GM12878 (cell line): ENCODE data around the gene CD101. TPM values are rescaled to one million over a fixed set of nuclear protein-coding genes. Genes with fewer than 3 reads are reported as not detected.

Experiments used
- ATAC-seq: fragments of 200-7000 bp; cut with Tn5 transposase; 3 replicates; pipeline ENCODE4 v1.9.1; 2020; ENCODE audit warnings: mild to moderate bottlenecking, moderate library complexity
- BruUV-seq: library from RNA; stranded (reverse); fragments of 400-500 nt; replicated peaks from 2 replicates; lab custom pipeline; 2021; lab: Mats Ljungman, UMichigan
- CTCF ChIA-PET: fragments of 300-600 bp; sonication (Branson Sonifier 250); formaldehyde crosslinking; extraction: SDS; loops from one replicate; lab custom pipeline; 2021; ENCODE audit warnings: inconsistent platforms; lab: Yijun Ruan, JAX
- POLR2A ChIA-PET: fragments of 350-600 bp; formaldehyde crosslinking; extraction: SDS; loops from one replicate; lab custom pipeline; 2021; ENCODE audit warnings: inconsistent platforms; lab: Charles Lee
- RAD21 ChIA-PET: fragments of 300-600 bp; sonication (Branson Sonifier 250); formaldehyde crosslinking; loops from one replicate; lab custom pipeline; 2023; ENCODE audit warnings: antibody characterized with exemption; ENCODE audit not compliant: unreplicated experiment; lab: Charles Lee
- SMC1A ChIA-PET: fragments of 300-600 bp; sonication (Branson Sonifier 250); formaldehyde crosslinking; loops from one replicate; lab custom pipeline; 2023; ENCODE audit not compliant: unreplicated experiment, uncharacterized antibody; lab: Charles Lee
- DNase-seq: peaks from one replicate; pipeline ENCODE4 v3.0.0-alpha.2; 2011; ENCODE audit warnings: low read depth, low spot score
- FAIRE-seq: peaks from 3 replicates; lab custom pipeline; 2011; peaks lifted over from hg19 to GRCh38; lab: Jason Lieb, UNC
- H2AFZ ChIP-seq: 2 replicates; pipeline ENCODE4 v1.6.0; 2011; ENCODE audit warnings: low read depth, low read length, control low read depth; ENCODE audit not compliant: control insufficient read depth
- H3K27ac ChIP-seq: 2 replicates; pipeline ENCODE4 v1.5.1; 2011; ENCODE audit warnings: control low read depth; ENCODE audit not compliant: control insufficient read depth, insufficient read depth
- H3K27me3 ChIP-seq, 2 experiments: replicated peaks in 1 of 2; 2 replicates each; pipeline versions ENCODE4 v1.6.0 to v1.6.1; 2011; ENCODE audit warnings: low read length in 1 of 2; ENCODE audit not compliant: control insufficient read depth in 2 of 2, insufficient read depth in 2 of 2
- H3K36me3 ChIP-seq, 2 experiments: 2 replicates each; pipeline ENCODE4 v1.5.1; 2011; ENCODE audit warnings: low read length in 1 of 2; ENCODE audit not compliant: control insufficient read depth in 2 of 2, insufficient read depth in 2 of 2
- H3K4me1 ChIP-seq: 2 replicates; pipeline ENCODE4 v1.6.1; 2011; ENCODE audit warnings: mild to moderate bottlenecking, low read length, moderate library complexity, mixed read lengths; ENCODE audit not compliant: control insufficient read depth, insufficient read depth
- H3K4me2 ChIP-seq: 2 replicates; pipeline ENCODE4 v1.6.0; 2011; ENCODE audit warnings: control low read depth; ENCODE audit not compliant: control insufficient read depth, insufficient read depth
- H3K4me3 ChIP-seq: fragments of 200-600 bp; sonication (generic); 2 replicates; pipeline ENCODE4 v1.5.1; 2016
- H3K79me2 ChIP-seq: 2 replicates; pipeline ENCODE4 v1.6.0; 2011; ENCODE audit warnings: low read length; ENCODE audit not compliant: control insufficient read depth, insufficient read depth
- H3K9ac ChIP-seq: 2 replicates; pipeline ENCODE4 v1.8.0; 2011; ENCODE audit warnings: low read length, control low read depth, mixed read lengths; ENCODE audit not compliant: control insufficient read depth, insufficient read depth
- H3K9me3 ChIP-seq: replicated peaks from 3 replicates; pipeline ENCODE4 v1.5.1; 2011; ENCODE audit warnings: mild to moderate bottlenecking, low read length; ENCODE audit not compliant: control insufficient read depth, insufficient read depth
- H4K20me1 ChIP-seq: 2 replicates; pipeline ENCODE4 v1.6.0; 2011; ENCODE audit not compliant: control insufficient read depth, insufficient read depth
- ASH2L ChIP-seq: fragments of 300-600, 200-600 bp; sonication (generic); IDR thresholded peaks from 2 replicates; pipeline ENCODE4 v1.6.1; 2017; ENCODE audit warnings: low read depth, mild to moderate bottlenecking, borderline replicate concordance
- ATF7 ChIP-seq: fragments of 450-650 bp; IDR thresholded peaks from 2 replicates; pipeline ENCODE4 v1.6.1; 2016; ENCODE audit warnings: low read depth, mild to moderate bottlenecking
- BMI1 ChIP-seq: fragments of 450-650 bp; IDR thresholded peaks from 2 replicates; pipeline ENCODE4 v1.6.1; 2016; ENCODE audit warnings: mild to moderate bottlenecking, moderate library complexity, borderline replicate concordance
- CTCF ChIP-seq, 3 experiments: IDR thresholded peaks in 2 of 3; conservative IDR thresholded peaks in 1 of 3; 2 replicates each; pipeline ENCODE4 v1.5.1; 2011; ENCODE audit warnings: low read depth in 3 of 3, low read length in 3 of 3, mild to moderate bottlenecking in 3 of 3, control low read depth in 2 of 3, moderate library complexity in 2 of 3, inconsistent platforms in 1 of 3, mixed read lengths in 1 of 3; ENCODE audit not compliant: control insufficient read depth in 2 of 3, insufficient read depth in 1 of 3; ENCODE audit errors: extremely low read depth in 1 of 3
- ETV6 ChIP-seq, 2 experiments: fragments of 450-650 bp in 1 of 2; IDR thresholded peaks in 1 of 2; conservative IDR thresholded peaks in 1 of 2; 2 replicates each; pipeline ENCODE4 v1.6.1; 2014; ENCODE audit warnings: antibody characterized with exemption in 1 of 2, borderline replicate concordance in 1 of 2, low read depth in 1 of 2, mild to moderate bottlenecking in 1 of 2, moderate library complexity in 1 of 2
- MTA2 ChIP-seq: fragments of 450-650 bp; IDR thresholded peaks from 2 replicates; pipeline ENCODE4 v1.6.1; 2016; ENCODE audit warnings: low read depth, mild to moderate bottlenecking, moderate library complexity
- WRNIP1 ChIP-seq: IDR thresholded peaks from 2 replicates; pipeline ENCODE4 v1.6.1; 2011; ENCODE audit warnings: low read depth, low read length, improper control_type of control experiment, borderline replicate concordance
- YY1 ChIP-seq: IDR thresholded peaks from 2 replicates; pipeline ENCODE4 v1.6.1; 2011; ENCODE audit warnings: low read depth, mild to moderate bottlenecking, low read length
- WGBS: methylation state at CpG from one replicate; pipeline ENCODE4 v1.1.6; 2016; ENCODE audit warnings: low lambda C conversion rate; ENCODE audit not compliant: insufficient replicate concordance, insufficient coverage; ENCODE audit errors: missing lambda C conversion rate; 5-methylcytosine and 5-hydroxymethylcytosine counted together
- in situ Hi-C: fragments of 300-500 bp; cut with MboI; formaldehyde crosslinking; loops from 9 replicates; pipeline ENCODE4 v1.14.3; 2018; ENCODE audit warnings: mixed read lengths
- intact Hi-C: fragments of 100-400 bp; cut with micrococcal nuclease; formaldehyde crosslinking; loops from one replicate; pipeline ENCODE4 v1.14.2; 2022; ENCODE audit not compliant: unreplicated experiment
- polyA plus RNA-seq, 11 experiments: library from polyadenylated mRNA; depleted of rRNA in 4 of 11; unstranded in 6 of 11; stranded (reverse) in 5 of 11; fragments of >200 nt; fragmentation: Nextera tagmentation in 4 of 11; fragmentation: Illumina TruSeq in 1 of 11; extraction: Ambion mirVana in 4 of 11; extraction: Trizol in 1 of 11; gene quantifications; 1 replicate in 1 of 11; 2 replicates in 10 of 11; pipeline versions ENCODE4 v1.2.1 to v1.2.3, GENCODE V29; 2011 to 2016; ENCODE audit warnings: inconsistent platforms in 2 of 11, missing spikeins in 2 of 11, low read depth in 1 of 11
- total RNA-seq, 4 experiments: library from RNA; depleted of rRNA in 3 of 4; stranded (reverse); fragments of >200 nt in 3 of 4; fragmentation: Illumina TruSeq in 1 of 4; extraction: Trizol in 1 of 4; gene quantifications; 2 replicates each; pipeline versions ENCODE4 v1.2.1 to v1.2.3, GENCODE V29; 2013 to 2021
- TF ChIP-seq, protein P1 (sequence below): fragments of 450-650 bp; IDR thresholded peaks from 2 replicates; pipeline ENCODE4 v1.6.1; 2016; ENCODE audit warnings: mild to moderate bottlenecking
- TF ChIP-seq, protein P2 (sequence below): IDR thresholded peaks from 2 replicates; pipeline ENCODE4 v1.6.1; 2012; ENCODE audit warnings: low read depth, low read length, improper control_type of control experiment

The CD101 gene
- total and polyA plus RNA-seq, 10 of the 15 experiments (the other 5 are each of a cell fraction or from before 2014, with no cell fraction given) = 0.56 to 7.9 (median 2.9) TPM

- Histone ChIP-seq H3K79me2 (no peaks in the 10 kb centered on the region), H3K4me3 (no peak overlapping the region), H4K20me1 (no peaks in the 10 kb centered on the region), H2AFZ (no peak overlapping the region), H3K4me2 (no peak overlapping the region), H3K36me3 (no peaks in the 10 kb centered on the region), H3K27me3 (no peaks in the 10 kb centered on the region), H3K4me1 (0 out of 2 replicates have a peak, but pooled peaks cover 3% of the 10 kb centered on the region), H3K9me3 (no peaks in the 10 kb centered on the region), H3K27ac (no peak overlapping the region), H3K9ac (no peak overlapping the region)
- SMC1A ChIA-PET = no interaction called here
- intact Hi-C loops (no loop called here), in situ Hi-C loops (no loop called here)
- no TSS peak for BruUV-seq
- TF ChIP-seq ATF7 (no peak), WRNIP1 (no peak), CTCF (IDR thresholded peaks at IDR 0.05 in 2 of 3, conservative IDR thresholded peaks at IDR 0.05 in 1 of 3; ENCODE audit: control insufficient read depth in 2 of 3, extremely low read depth in 1 of 3, insufficient read depth in 1 of 3, low read depth in 3 of 3, low read length in 3 of 3) (no peak), ETV6 (conservative IDR thresholded peaks at IDR 0.05 in 1 of 2, IDR thresholded peaks at IDR 0.05 in 1 of 2; ENCODE audit: borderline replicate concordance in 1 of 2, low read depth in 1 of 2) (no peak), MTA2 (no peak), YY1 (no peak), BMI1 (no peak), ASH2L (no peak)
- TF ChIP-seq, protein P1, sequence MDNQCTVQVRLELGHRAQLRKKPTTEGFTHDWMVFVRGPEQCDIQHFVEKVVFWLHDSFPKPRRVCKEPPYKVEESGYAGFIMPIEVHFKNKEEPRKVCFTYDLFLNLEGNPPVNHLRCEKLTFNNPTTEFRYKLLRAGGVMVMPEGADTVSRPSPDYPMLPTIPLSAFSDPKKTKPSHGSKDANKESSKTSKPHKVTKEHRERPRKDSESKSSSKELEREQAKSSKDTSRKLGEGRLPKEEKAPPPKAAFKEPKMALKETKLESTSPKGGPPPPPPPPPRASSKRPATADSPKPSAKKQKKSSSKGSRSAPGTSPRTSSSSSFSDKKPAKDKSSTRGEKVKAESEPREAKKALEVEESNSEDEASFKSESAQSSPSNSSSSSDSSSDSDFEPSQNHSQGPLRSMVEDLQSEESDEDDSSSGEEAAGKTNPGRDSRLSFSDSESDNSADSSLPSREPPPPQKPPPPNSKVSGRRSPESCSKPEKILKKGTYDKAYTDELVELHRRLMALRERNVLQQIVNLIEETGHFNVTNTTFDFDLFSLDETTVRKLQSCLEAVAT = no peak
- TF ChIP-seq, protein P2, sequence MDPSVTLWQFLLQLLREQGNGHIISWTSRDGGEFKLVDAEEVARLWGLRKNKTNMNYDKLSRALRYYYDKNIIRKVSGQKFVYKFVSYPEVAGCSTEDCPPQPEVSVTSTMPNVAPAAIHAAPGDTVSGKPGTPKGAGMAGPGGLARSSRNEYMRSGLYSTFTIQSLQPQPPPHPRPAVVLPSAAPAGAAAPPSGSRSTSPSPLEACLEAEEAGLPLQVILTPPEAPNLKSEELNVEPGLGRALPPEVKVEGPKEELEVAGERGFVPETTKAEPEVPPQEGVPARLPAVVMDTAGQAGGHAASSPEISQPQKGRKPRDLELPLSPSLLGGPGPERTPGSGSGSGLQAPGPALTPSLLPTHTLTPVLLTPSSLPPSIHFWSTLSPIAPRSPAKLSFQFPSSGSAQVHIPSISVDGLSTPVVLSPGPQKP = no peak
- DNase-seq = no peak
- no peak for ATAC-seq
- POLR2A ChIA-PET = interaction anchor here (0.7 kb wide), 1 partner anchor 362 kb away, joined by 3 read pairs; no protein-coding TSS in a partner anchor
- FAIRE-seq = no peak
- whole genome bisulfite sequencing = 97% methylated on average over 2 of the region's 2 CpGs
- CTCF ChIA-PET = no interaction called here
- RAD21 ChIA-PET = no interaction called here
Observed at GRCh38 chr1:117007719-117008013, 6.1 kb downstream of the CD101 start.
